Measurements from ENCODE around the gene SZRD1.

SZRD1 gene

DNA sequence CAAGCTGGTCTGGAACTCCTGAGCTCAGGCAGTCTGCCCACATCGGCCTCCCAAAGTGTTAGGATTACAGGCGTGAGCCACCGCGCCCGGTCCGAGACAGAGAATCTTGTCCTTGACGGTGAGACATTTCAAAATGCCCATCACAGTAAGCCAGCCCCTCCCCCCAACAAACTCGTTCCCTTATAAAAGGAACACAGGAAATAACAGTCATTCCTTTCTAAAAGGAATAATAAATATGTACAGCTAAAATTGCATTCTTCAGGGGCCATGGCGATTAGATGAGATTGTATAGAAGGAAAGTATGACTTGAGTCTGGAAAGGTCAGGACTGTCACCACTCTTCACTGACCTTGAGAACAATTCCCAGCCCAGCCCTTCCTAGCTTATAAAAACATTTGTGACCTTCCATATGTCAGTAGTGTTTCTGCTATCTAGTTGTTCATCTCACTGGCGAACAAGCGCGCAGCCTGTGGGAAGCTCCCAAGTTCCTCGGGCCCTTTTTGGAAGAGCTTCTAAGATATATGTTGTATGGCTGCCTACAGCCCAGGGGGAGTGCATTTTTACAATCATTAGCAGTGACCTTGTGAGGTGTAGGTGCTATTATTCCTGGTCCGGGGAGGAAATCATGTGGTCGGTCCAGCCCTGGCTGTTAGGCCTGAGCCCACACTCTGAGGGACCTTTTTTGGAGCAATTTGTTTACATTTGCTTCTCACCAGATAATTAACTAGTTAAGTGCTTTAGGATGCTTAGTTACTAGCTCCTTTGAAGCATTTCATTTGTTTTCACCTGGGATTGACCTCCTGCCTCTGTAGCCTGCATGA, 8.7 kb downstream of the SZRD1 start:
- no peak for DNase-seq (ENCODE audit: low read depth)
- H3K4me3 ChIP-seq (ENCODE audit: low read depth, low read length), result no peak overlapping the region
- in situ Hi-C loops (cut with HindIII; ENCODE audit: low sequenced_read_pairs), result no loop called here
- TF ChIP-seq, protein P1, sequence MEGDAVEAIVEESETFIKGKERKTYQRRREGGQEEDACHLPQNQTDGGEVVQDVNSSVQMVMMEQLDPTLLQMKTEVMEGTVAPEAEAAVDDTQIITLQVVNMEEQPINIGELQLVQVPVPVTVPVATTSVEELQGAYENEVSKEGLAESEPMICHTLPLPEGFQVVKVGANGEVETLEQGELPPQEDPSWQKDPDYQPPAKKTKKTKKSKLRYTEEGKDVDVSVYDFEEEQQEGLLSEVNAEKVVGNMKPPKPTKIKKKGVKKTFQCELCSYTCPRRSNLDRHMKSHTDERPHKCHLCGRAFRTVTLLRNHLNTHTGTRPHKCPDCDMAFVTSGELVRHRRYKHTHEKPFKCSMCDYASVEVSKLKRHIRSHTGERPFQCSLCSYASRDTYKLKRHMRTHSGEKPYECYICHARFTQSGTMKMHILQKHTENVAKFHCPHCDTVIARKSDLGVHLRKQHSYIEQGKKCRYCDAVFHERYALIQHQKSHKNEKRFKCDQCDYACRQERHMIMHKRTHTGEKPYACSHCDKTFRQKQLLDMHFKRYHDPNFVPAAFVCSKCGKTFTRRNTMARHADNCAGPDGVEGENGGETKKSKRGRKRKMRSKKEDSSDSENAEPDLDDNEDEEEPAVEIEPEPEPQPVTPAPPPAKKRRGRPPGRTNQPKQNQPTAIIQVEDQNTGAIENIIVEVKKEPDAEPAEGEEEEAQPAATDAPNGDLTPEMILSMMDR (IDR thresholded peaks at IDR 0.05; ENCODE audit: low read depth, low read length, missing control alignments), result no peak

DNA sequence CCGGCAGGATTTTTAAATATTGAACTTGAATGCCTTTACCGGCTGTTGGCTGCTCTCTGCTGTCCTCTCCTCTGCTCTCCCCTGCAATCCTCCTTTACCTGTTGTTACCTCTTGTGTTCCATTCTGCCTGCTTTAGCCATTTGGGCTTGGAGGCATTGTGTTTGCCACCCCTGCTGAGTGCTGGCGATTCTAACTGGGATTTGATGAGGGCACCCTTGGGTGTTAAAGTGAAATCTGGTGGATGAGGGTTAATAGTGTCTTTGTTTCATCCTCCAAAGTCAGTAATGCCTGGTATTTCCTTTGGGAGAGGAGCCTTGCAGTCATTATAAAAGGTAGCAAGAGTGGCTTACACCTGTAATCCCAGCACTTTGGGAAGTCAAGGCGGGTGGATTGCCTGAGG, 9.9 kb downstream of the SZRD1 start:
- DNase-seq (ENCODE audit: low read depth), result no peak
- TF ChIP-seq, protein P1 (IDR thresholded peaks at IDR 0.05; ENCODE audit: low read depth, low read length, missing control alignments), result no peak
- in situ Hi-C loops (cut with HindIII; ENCODE audit: low sequenced_read_pairs), result no loop called here
- H3K4me3 ChIP-seq (ENCODE audit: low read depth, low read length), result no peak overlapping the region

DNA sequence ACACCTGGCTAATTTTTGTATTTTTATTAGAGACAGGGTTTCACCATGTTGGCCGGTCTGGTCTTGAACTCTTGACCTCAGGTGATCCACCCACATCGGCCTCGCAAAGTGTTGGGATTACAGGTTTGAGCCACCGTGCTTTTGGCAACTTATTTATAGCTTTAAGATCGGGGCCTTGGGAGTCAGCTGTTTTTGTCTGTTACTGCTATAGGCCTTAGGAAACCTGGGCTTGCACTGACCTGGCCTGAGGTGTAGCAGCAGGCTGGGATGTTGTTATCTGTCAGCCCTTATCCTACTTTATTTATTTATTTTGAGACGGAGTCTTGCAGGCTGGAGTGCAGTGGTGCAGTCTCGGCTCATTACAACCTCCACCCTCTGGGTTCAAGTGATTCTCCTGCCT, 11.4 kb downstream of the SZRD1 start:
- in situ Hi-C loops (cut with HindIII; ENCODE audit: low sequenced_read_pairs), result no loop called here
- TF ChIP-seq, protein P1 (IDR thresholded peaks at IDR 0.05; ENCODE audit: low read depth, low read length, missing control alignments), result no peak
- no peak overlapping the region for H3K4me3 ChIP-seq (ENCODE audit: low read depth, low read length)
- no peak for DNase-seq (ENCODE audit: low read depth)

DNA sequence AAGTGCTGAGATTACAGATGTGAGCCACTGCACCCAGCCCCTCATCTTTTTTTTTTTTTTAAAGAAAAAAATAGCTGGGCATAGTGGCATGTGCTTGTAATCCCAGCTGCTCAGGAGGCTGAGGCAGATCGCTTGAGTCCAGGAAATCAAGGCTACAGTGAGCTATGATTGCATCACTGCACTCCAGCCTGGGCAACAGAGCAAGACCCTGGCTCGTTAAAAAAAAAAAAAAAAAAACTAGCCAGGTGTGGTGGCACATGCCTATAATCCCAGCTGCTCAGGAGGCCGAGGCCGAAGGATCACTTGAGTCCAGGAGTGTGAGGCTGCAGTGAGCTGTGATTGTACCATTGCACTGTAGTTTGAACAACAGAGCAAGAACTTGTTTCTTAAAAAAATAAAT, 13.8 kb downstream of the SZRD1 start:
- DNase-seq (ENCODE audit: low read depth), result no peak
- H3K4me3 ChIP-seq (ENCODE audit: low read depth, low read length), result no peak overlapping the region
- in situ Hi-C loops (cut with HindIII; ENCODE audit: low sequenced_read_pairs), result no loop called here
- TF ChIP-seq, protein P1 (IDR thresholded peaks at IDR 0.05; ENCODE audit: low read depth, low read length, missing control alignments), result no peak

DNA sequence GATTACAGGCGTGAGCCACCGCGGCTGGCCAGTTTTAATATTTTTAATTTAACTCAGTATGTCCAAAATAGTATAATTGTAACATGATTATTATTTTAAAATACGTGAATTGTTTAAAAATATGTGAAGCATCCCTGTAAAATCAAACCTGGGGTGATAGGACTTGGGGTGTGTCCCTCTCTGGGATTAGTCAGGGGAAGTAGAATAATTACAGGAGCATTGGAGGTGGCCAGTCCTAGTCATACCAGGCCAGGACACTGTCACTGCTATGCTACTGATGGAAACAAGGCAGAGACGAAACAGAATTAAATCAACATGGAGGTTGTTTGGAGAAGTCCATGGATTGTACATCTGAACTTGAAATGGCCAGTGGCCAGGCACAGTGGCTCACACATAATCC, 16.8 kb downstream of the SZRD1 start:
- no peak for DNase-seq (ENCODE audit: low read depth)
- TF ChIP-seq, protein P1 (IDR thresholded peaks at IDR 0.05; ENCODE audit: low read depth, low read length, missing control alignments), result no peak
- in situ Hi-C loops (cut with HindIII; ENCODE audit: low sequenced_read_pairs), result no loop called here
- H3K4me3 ChIP-seq (ENCODE audit: low read depth, low read length), result no peak overlapping the region

DNA sequence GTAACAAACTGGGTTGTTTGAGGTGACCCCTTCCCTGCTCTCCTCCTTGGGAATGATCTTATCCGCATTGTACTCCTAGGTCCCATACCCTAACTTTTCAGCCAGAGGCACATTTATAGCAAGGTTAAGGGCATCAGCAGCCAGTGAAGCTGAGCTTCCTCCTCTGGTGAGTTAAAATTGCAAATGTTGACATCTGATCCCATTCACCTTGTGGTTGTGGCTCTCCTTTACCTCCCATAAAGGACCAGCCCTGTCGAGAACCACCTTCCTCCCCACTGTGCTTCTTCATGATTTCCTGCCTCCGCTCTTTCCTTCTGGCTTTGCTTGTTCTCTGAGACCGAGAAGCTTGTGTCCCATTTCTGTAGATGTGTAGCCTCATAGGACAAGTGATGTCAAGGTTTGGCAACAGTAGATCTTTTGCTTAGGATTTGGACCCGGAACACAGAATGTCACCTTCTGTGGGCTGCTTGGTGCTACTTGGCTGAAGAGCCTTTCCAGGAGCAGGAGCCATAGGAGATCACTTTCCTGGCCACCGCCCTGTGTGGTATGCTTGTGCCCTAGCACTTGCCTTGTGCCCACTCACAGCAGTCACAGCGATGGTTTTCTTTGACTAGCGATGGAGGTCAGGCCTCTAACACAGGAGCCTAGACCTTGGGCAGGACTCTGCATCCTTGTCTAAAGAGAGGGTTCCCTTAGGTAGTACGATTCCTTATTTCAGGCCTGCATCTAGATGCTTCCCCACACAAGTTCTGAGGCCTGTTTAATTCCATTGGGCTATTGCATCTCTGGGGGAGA, 18.8 kb downstream of the SZRD1 start:
- in situ Hi-C loops (cut with HindIII; ENCODE audit: low sequenced_read_pairs), result loop anchor here (5.0 kb wide), 1 partner anchor 46 kb away; no protein-coding TSS in a partner anchor
- TF ChIP-seq, protein P1 (IDR thresholded peaks at IDR 0.05; ENCODE audit: low read depth, low read length, missing control alignments), result no peak
- no peak overlapping the region for H3K4me3 ChIP-seq (ENCODE audit: low read depth, low read length)
- DNase-seq (ENCODE audit: low read depth), result no peak
